HUES6 (cell line): ENCODE measurements around the gene SFXN4.
"Not testable (repeated sequence)": the region's sequence is repeated elsewhere in the genome, so short reads cannot be mapped to it uniquely, and the experiment has no call there.

Experiments used
- H3K27ac ChIP-seq: 2 replicates; pipeline ENCODE4 v1.7.0; 2013; ENCODE audit warnings: low read depth, mild to moderate bottlenecking, low read length, inconsistent platforms
- H3K27me3 ChIP-seq: 2 replicates; pipeline ENCODE4 v1.6.1; 2013; ENCODE audit warnings: low read length; ENCODE audit not compliant: control insufficient read depth, insufficient read depth
- H3K36me3 ChIP-seq: 2 replicates; pipeline ENCODE4 v1.6.1; 2013; ENCODE audit warnings: low read length; ENCODE audit not compliant: control insufficient read depth, insufficient read depth
- H3K4me1 ChIP-seq: 2 replicates; pipeline ENCODE4 v1.6.1; 2013; ENCODE audit warnings: low read length; ENCODE audit not compliant: control insufficient read depth, insufficient read depth
- H3K4me3 ChIP-seq: 2 replicates; pipeline ENCODE4 v1.5.1; 2013; ENCODE audit warnings: low read depth, low read length
- H3K9ac ChIP-seq: one replicate; pipeline ENCODE4 v1.6.1; 2013; ENCODE audit warnings: mild to moderate bottlenecking, low read length
- H3K9me3 ChIP-seq: 2 replicates; pipeline ENCODE4 v1.6.1; 2013; ENCODE audit warnings: low read depth, low read length; ENCODE audit not compliant: control insufficient read depth, insufficient read depth

The SFXN4 gene

GRCh38 chr10:119104654-119105015 is 60.9 kb downstream of the SFXN4 start:
- no peak overlapping the region for H3K27ac ChIP-seq
- no peaks in the 10 kb centered on the region for H3K27me3 ChIP-seq
- no peaks in the 10 kb centered on the region for H3K9me3 ChIP-seq
- peak overlapping the region; percentile 56 for H3K9ac ChIP-seq
- H3K36me3 ChIP-seq = peaks cover 17% of the 10 kb centered on the region
- peaks cover 3% of the 10 kb centered on the region for H3K4me1 ChIP-seq
- H3K4me3 ChIP-seq = peak overlapping the region; percentile 77

- Histone ChIP-seq H3K36me3 (peaks cover 12% of the 10 kb centered on the region), H3K27ac (no peak within 1 kb of the TSS), H3K4me1 (peaks cover 3% of the 10 kb centered on the region), H3K27me3 (no peaks in the 10 kb centered on the region), H3K4me3 (peak within 1 kb of the TSS; percentile 77), H3K9ac (peak within 1 kb of the TSS; percentile 56), H3K9me3 (no peaks in the 10 kb centered on the region)
Measured at GRCh38 chr10:119103903-119104653, 61.4 kb downstream of the SFXN4 start, which contains the start of gene DENND10. Gene DENND10, plus strand, starts transcription at chr10:119104113. Its CDS starts 30 bp downstream, at chr10:119104143.

- Histone ChIP-seq H3K4me3 (peak overlapping the region; percentile 41; the same call in 1 of the 2 replicates), H3K9me3 (no peaks in the 10 kb centered on the region), H3K27ac (no peak overlapping the region), H3K36me3 (peaks cover 7% of the 10 kb centered on the region; the same call in 1 of the 2 replicates), H3K4me1 (peaks cover 3% of the 10 kb centered on the region), H3K9ac (peak overlapping the region; percentile 38), H3K27me3 (no peaks in the 10 kb centered on the region)
Measured at GRCh38 chr10:119103241-119103902, 62.1 kb downstream of the SFXN4 start.

GRCh38 chr10:119101366-119102098 is 64.0 kb downstream of the SFXN4 start:
- H3K9me3 ChIP-seq = no peaks in the 10 kb centered on the region
- H3K4me1 ChIP-seq = peaks cover 3% of the 10 kb centered on the region
- no peak overlapping the region for H3K9ac ChIP-seq
- no peaks in the 10 kb centered on the region for H3K36me3 ChIP-seq
- H3K27me3 ChIP-seq = no peaks in the 10 kb centered on the region
- no peak overlapping the region for H3K27ac ChIP-seq
- no peak overlapping the region for H3K4me3 ChIP-seq

GRCh38 chr10:119100434-119101238 is 64.9 kb downstream of the SFXN4 start:
- Histone ChIP-seq H3K4me3 (no peak overlapping the region), H3K27ac (no peak overlapping the region), H3K9me3 (no peaks in the 10 kb centered on the region), H3K36me3 (no peaks in the 10 kb centered on the region), H3K27me3 (no peaks in the 10 kb centered on the region), H3K9ac (no peak overlapping the region), H3K4me1 (peaks cover 3% of the 10 kb centered on the region)

GRCh38 chr10:119098576-119098975 is 66.9 kb downstream of the SFXN4 start:
- Histone ChIP-seq H3K9me3 (no peaks in the 10 kb centered on the region), H3K9ac (no peak overlapping the region), H3K27me3 (no peaks in the 10 kb centered on the region), H3K4me1 (peaks cover 5% of the 10 kb centered on the region), H3K27ac (no peak overlapping the region), H3K4me3 (no peak overlapping the region), H3K36me3 (no peaks in the 10 kb centered on the region)

GRCh38 chr10:119096641-119097415 is 68.7 kb downstream of the SFXN4 start:
- not testable (repeated sequence) for H3K27me3 ChIP-seq, H3K9me3 ChIP-seq, H3K36me3 ChIP-seq, H3K4me3 ChIP-seq, H3K9ac ChIP-seq, H3K4me1 ChIP-seq, H3K27ac ChIP-seq

GRCh38 chr10:119095640-119096039 is 69.9 kb downstream of the SFXN4 start:
- H3K4me3 ChIP-seq = no peak overlapping the region
- H3K4me1 ChIP-seq = peaks cover 3% of the 10 kb centered on the region; the same call in 1 of the 2 replicates
- H3K27ac ChIP-seq = no peak overlapping the region
- no peaks in the 10 kb centered on the region for H3K9me3 ChIP-seq
- no peaks in the 10 kb centered on the region for H3K36me3 ChIP-seq
- H3K9ac ChIP-seq = no peak overlapping the region
- no peaks in the 10 kb centered on the region for H3K27me3 ChIP-seq

- Histone ChIP-seq H3K27me3 (no peaks in the 10 kb centered on the region), H3K36me3 (no peaks in the 10 kb centered on the region), H3K4me3 (no peak overlapping the region), H3K9me3 (no peaks in the 10 kb centered on the region), H3K9ac (no peak overlapping the region), H3K4me1 (peaks cover 3% of the 10 kb centered on the region; the same call in 1 of the 2 replicates), H3K27ac (no peak overlapping the region)
Measured at GRCh38 chr10:119090968-119091367, 74.5 kb downstream of the SFXN4 start.
